Skin epidermis (tissue), 12 donors: ENCODE data around the gene ACVR1.
"Not testable (repeated sequence)": the region's sequence is repeated elsewhere in the genome, so short reads cannot be mapped to it uniquely, and the experiment has no call there.

Experiments
- H3K27ac ChIP-seq, 21 experiments: fragments of 200-600 bp; sonication (generic) in 11 of 21; one replicate each; pipeline ENCODE4 v1.5.0; 2020; ENCODE audit warnings: mild to moderate bottlenecking in 3 of 21, inconsistent platforms in 2 of 21, moderate library complexity in 2 of 21
- H3K4me3 ChIP-seq, 7 experiments: fragments of 200-600 bp; sonication (generic) in 2 of 7; one replicate each; pipeline ENCODE4 v1.5.0; 2020; ENCODE audit warnings: inconsistent platforms in 2 of 7, mild to moderate bottlenecking in 2 of 7, moderate library complexity in 1 of 7

The ACVR1 gene

GRCh38 chr2:157782057-157782845, 93.9 kb downstream of the ACVR1 start:
- H3K27ac ChIP-seq: peak overlapping the region in 5 of 21 experiments; percentile 31 to 72 (median 43)
- H3K4me3 ChIP-seq: no peak overlapping the region

GRCh38 chr2:157780211-157780610, 95.9 kb downstream of the ACVR1 start:
- no peak overlapping the region for H3K4me3 ChIP-seq
- H3K27ac ChIP-seq: no peak overlapping the region

- Histone ChIP-seq H3K27ac (no peak overlapping the region), H3K4me3 (no peak overlapping the region)
Observed at GRCh38 chr2:157779794-157780193, 96.3 kb downstream of the ACVR1 start.

- no peak overlapping the region for H3K27ac ChIP-seq
- H3K4me3 ChIP-seq: no peak overlapping the region
Observed at GRCh38 chr2:157777427-157777826, 98.7 kb downstream of the ACVR1 start.

- no peak overlapping the region for H3K4me3 ChIP-seq
Observed at GRCh38 chr2:157771234-157771633, 104.9 kb downstream of the ACVR1 start.

GRCh38 chr2:157769856-157770255, 106.3 kb downstream of the ACVR1 start:
- H3K4me3 ChIP-seq: no peak overlapping the region
- H3K27ac ChIP-seq: no peak overlapping the region

More at GRCh38 chr2:157771234-157771633, 104.9 kb downstream of the ACVR1 start:
- no peak overlapping the region for H3K27ac ChIP-seq

- Histone ChIP-seq H3K4me3 (no peak overlapping the region), H3K27ac (no peak overlapping the region)
Observed at GRCh38 chr2:157764386-157764785, 111.7 kb downstream of the ACVR1 start.

- H3K27ac ChIP-seq: no peak overlapping the region
- H3K4me3 ChIP-seq: no peak overlapping the region
Observed at GRCh38 chr2:157761520-157761919, 114.6 kb downstream of the ACVR1 start.

GRCh38 chr2:157760949-157761348, 115.2 kb downstream of the ACVR1 start:
- Histone ChIP-seq H3K4me3 (no peak overlapping the region), H3K27ac (no peak overlapping the region)

- Histone ChIP-seq H3K4me3 (no peak overlapping the region), H3K27ac (no peak overlapping the region)
Observed at GRCh38 chr2:157759855-157760254, 116.3 kb downstream of the ACVR1 start.

- Histone ChIP-seq H3K27ac (no peak overlapping the region), H3K4me3 (no peak overlapping the region)
Observed at GRCh38 chr2:157758586-157758985, 117.5 kb downstream of the ACVR1 start.

GRCh38 chr2:157757500-157757899, 118.6 kb downstream of the ACVR1 start:
- H3K4me3 ChIP-seq: no peak overlapping the region
- H3K27ac ChIP-seq: no peak overlapping the region

GRCh38 chr2:157756447-157756846, 119.7 kb downstream of the ACVR1 start:
- not testable (repeated sequence) for H3K4me3 ChIP-seq, H3K27ac ChIP-seq

- Histone ChIP-seq H3K27ac (peak overlapping the region in 3 of 21 experiments; percentile 15 to 63 (median 24)), H3K4me3 (no peak overlapping the region)
Observed at GRCh38 chr2:157751462-157752058, 124.6 kb downstream of the ACVR1 start.

- Histone ChIP-seq H3K27ac (peak overlapping the region in 2 of 21 experiments; percentile 20 to 63), H3K4me3 (no peak overlapping the region)
Observed at GRCh38 chr2:157749684-157750083, 126.4 kb downstream of the ACVR1 start.

- Histone ChIP-seq H3K27ac (peak overlapping the region in 2 of 21 experiments; percentile 3 to 20), H3K4me3 (no peak overlapping the region)
Observed at GRCh38 chr2:157748371-157749142, 127.6 kb downstream of the ACVR1 start.

- Histone ChIP-seq H3K4me3 (no peak overlapping the region), H3K27ac (peak overlapping the region in 5 of 21 experiments; percentile 3 to 43 (median 14))
Observed at GRCh38 chr2:157747695-157748370, 128.3 kb downstream of the ACVR1 start.

- Histone ChIP-seq H3K27ac (peak overlapping the region in 4 of 21 experiments; percentile 3 to 43 (median 24)), H3K4me3 (no peak overlapping the region)
Observed at GRCh38 chr2:157747280-157747679, 128.8 kb downstream of the ACVR1 start.

- H3K27ac ChIP-seq: no peak overlapping the region
- H3K4me3 ChIP-seq: no peak overlapping the region
Observed at GRCh38 chr2:157746234-157746950, 129.7 kb downstream of the ACVR1 start.
